ENCODE results near the gene HMOX2. TPM values are rescaled to one million over a fixed set of nuclear protein-coding genes. Genes with fewer than 3 reads are reported as not detected.
A peak's percentile ranks its signal among the peaks of the same experiment; 100 is the strongest.

HMOX2 gene
- total and polyA plus RNA-seq, 2 of the 13 experiments (the other 11 are each of a cell fraction or from before 2014, with no cell fraction given) = 60.3 to 70.4 TPM

GRCh38 chr16:4472880-4473279 is 3.3 kb upstream of the HMOX2 start (continued):
- TF ChIP-seq HNRNPL (IDR thresholded peaks at IDR 0.05; ENCODE audit: low read depth, low read length) (no peak), ZNF891 (CRISPR knock-in tag; IDR thresholded peaks at IDR 0.05) (no peak), ZMYM3 (CRISPR knock-in tag; IDR thresholded peaks at IDR 0.05) (no peak), LCORL (IDR thresholded peaks at IDR 0.05) (no peak), LCORL (CRISPR knock-in tag; IDR thresholded peaks at IDR 0.05) (no peak), GFI1 (CRISPR knock-in tag; IDR thresholded peaks at IDR 0.05; ENCODE audit: borderline replicate concordance) (no peak), TMF1 (CRISPR knock-in tag; IDR thresholded peaks at IDR 0.05; ENCODE audit: low read depth) (no peak), ELF4 (CRISPR knock-in tag; IDR thresholded peaks at IDR 0.05; ENCODE audit: borderline replicate concordance) (no peak), PAWR (CRISPR knock-in tag; IDR thresholded peaks at IDR 0.05; ENCODE audit: borderline replicate concordance) (no peak), CEBPG (CRISPR knock-in tag; IDR thresholded peaks at IDR 0.05) (no peak), ZNF296 (CRISPR knock-in tag; conservative IDR thresholded peaks at IDR 0.05) (no peak), KLF6 (CRISPR knock-in tag; IDR thresholded peaks at IDR 0.05) (no peak), SAFB2 (CRISPR knock-in tag; IDR thresholded peaks at IDR 0.05; ENCODE audit: borderline replicate concordance, low read depth) (no peak), ZEB1 (IDR thresholded peaks at IDR 0.05; ENCODE audit: insufficient replicate concordance, low read depth) (peak; percentile 74), TCF7 (IDR thresholded peaks at IDR 0.05; ENCODE audit: low read depth) (no peak), MED1 (CRISPR knock-in tag; IDR thresholded peaks at IDR 0.05) (peak; percentile 36; the same call in 1 of the 2 replicates), TGIF2 (CRISPR knock-in tag; IDR thresholded peaks at IDR 0.05) (no peak), ZNF770 (CRISPR knock-in tag; IDR thresholded peaks at IDR 0.05) (no peak), NR2C2 (CRISPR knock-in tag; IDR thresholded peaks at IDR 0.05; ENCODE audit: borderline replicate concordance) (0 out of 2 replicates have a peak, but pooled peaks have one; percentile 38), RXRA (CRISPR knock-in tag; IDR thresholded peaks at IDR 0.05) (peak; percentile 44; the same call in 1 of the 2 replicates), TEAD2 (CRISPR knock-in tag; IDR thresholded peaks at IDR 0.05) (no peak), CSRNP2 (CRISPR knock-in tag; conservative IDR thresholded peaks at IDR 0.05; ENCODE audit: low read depth) (no peak), SAP130 (CRISPR knock-in tag; IDR thresholded peaks at IDR 0.05; ENCODE audit: low read depth) (no peak), POGK (CRISPR knock-in tag; conservative IDR thresholded peaks at IDR 0.05) (no peak), ZBTB49 (CRISPR knock-in tag; IDR thresholded peaks at IDR 0.05; ENCODE audit: borderline replicate concordance) (no peak), PPARG (CRISPR knock-in tag; conservative IDR thresholded peaks at IDR 0.05) (no peak)
